Left ventricle myocardium inferior (tissue), 1 donor: ENCODE data around the gene AP1M2. TPM values are rescaled to one million over a fixed set of nuclear protein-coding genes. Genes with fewer than 3 reads are reported as not detected.

Experiments used
- DNase-seq: peaks from one replicate; pipeline ENCODE4 v3.0.0-alpha.2; 2020
- H3K27ac ChIP-seq: fragments of 200-600 bp; replicated peaks from 2 replicates; pipeline ENCODE4 v1.8.0; 2021
- H3K27me3 ChIP-seq: fragments of 200-600 bp; 2 replicates; pipeline ENCODE4 v1.8.0; 2021; ENCODE audit warnings: low read depth
- H3K36me3 ChIP-seq: fragments of 200-600 bp; 2 replicates; pipeline ENCODE4 v1.8.0; 2021
- H3K4me1 ChIP-seq: fragments of 200-600 bp; 2 replicates; pipeline ENCODE4 v1.8.0; 2021
- H3K4me3 ChIP-seq: fragments of 200-600 bp; 2 replicates; pipeline ENCODE4 v1.8.0; 2021; ENCODE audit warnings: mild to moderate bottlenecking, moderate library complexity
- H3K9me3 ChIP-seq: fragments of 200-600 bp; replicated peaks from 2 replicates; pipeline ENCODE4 v1.8.0; 2021
- CTCF ChIP-seq: fragments of 200-600 bp; IDR thresholded peaks from 2 replicates; pipeline ENCODE4 v1.8.0; 2021; ENCODE audit warnings: antibody characterized with exemption, mild to moderate bottlenecking, borderline replicate concordance
- intact Hi-C: fragments of 100-400 bp; cut with micrococcal nuclease; formaldehyde crosslinking; loops from one replicate; pipeline ENCODE4 v1.11.0; 2022
- total RNA-seq: library from RNA; stranded (reverse); fragmentation: NEBNext Ultra II Directional; extraction: Animal tissue kit (Norgen Biotek cat#: 25700); gene quantifications from one replicate; pipeline ENCODE4 v1.2.1, GENCODE V29; 2021
- donor health status: DM: no; HTN: yes; CAD: no; lungs with severe emphysema.

Gene AP1M2
- total RNA-seq, 1 donor from 2014 or later: not detected

GRCh38 chr19:10618846-10619245 is 31.7 kb upstream of the AP1M2 start:
- intact Hi-C loops: no loop called here

DNA sequence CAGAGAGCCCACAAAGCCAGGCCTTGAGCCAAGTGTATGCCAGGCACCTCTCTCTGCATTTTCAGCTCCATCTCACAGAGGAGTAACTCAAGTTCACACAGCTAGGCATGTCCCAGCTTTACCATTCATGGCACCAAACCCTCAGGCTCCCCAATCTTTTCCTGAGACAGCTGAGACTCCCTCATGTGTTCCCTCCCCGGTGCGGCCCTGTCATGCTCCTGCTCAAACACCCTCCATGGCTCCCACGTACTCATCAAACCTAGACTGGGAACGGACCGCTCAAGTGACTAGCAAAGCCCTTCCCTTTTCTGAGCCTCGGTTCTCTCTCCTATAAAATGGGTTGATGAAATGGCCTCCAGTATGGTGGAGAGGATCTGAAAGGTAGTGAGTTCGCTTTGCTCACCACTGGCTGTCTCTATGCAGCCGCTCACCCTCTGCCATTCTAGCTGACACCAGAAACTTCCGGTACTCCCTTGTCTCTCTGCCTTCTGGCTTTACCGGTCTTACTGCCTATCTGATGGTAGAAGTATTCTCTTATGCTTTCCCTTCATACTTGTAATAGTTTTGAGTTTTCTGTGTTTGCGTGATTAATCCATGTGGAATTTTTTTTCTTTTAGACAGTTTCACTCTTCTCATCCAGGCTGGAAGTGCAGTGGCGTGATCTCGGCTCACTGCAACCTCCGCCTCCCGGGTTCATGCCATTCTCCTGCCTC is 30.5 kb upstream of the AP1M2 start:
- Histone ChIP-seq H3K27ac (peak overlapping the region; percentile 33), H3K27me3 (no peaks in the 10 kb centered on the region), H3K9me3 (no peaks in the 10 kb centered on the region), H3K4me1 (peaks cover 47% of the 10 kb centered on the region), H3K36me3 (no peaks in the 10 kb centered on the region), H3K4me3 (no peak overlapping the region)
- no peak for TF ChIP-seq CTCF
- DNase-seq: no peak
- intact Hi-C loops: no loop called here

More at GRCh38 chr19:10618846-10619245, 31.7 kb upstream of the AP1M2 start:
- DNase-seq: no peak
- Histone ChIP-seq H3K36me3 (no peaks in the 10 kb centered on the region), H3K27me3 (no peaks in the 10 kb centered on the region), H3K27ac (no peak overlapping the region), H3K4me3 (no peak overlapping the region), H3K9me3 (no peaks in the 10 kb centered on the region), H3K4me1 (peaks cover 45% of the 10 kb centered on the region)
- TF ChIP-seq CTCF: no peak

DNA sequence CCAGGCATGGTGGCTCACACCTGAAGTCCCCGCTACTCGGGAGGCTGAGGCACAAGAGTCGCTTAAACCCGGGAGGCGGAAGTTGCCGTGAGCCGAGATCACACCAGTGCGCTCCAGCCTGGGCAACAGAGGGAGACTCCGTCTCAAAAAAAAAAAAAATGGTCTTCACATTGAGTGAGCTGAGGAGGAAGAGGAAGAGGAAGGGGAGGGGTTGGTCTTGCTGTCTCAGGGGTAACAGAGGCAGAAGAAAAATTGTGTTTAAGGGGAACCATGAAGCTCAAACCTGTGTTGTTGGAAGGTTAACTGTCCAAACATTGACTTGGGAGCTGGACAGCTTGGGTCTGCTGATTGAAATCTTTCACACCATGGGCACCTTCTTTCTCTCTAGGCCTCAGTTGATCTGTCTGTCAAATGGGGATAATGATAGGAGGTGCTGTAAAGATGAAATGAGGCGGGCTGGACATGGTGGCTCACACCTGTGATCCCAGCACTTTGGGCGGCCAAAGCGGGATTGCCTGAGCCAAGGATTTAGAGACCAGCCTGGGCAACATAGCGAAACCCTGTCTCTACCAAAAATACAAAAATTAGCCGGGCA is 28.4 kb upstream of the AP1M2 start:
- Histone ChIP-seq H3K27ac (peak overlapping the region; percentile 38), H3K9me3 (no peaks in the 10 kb centered on the region), H3K4me1 (peaks cover 59% of the 10 kb centered on the region), H3K36me3 (no peaks in the 10 kb centered on the region), H3K4me3 (no peak overlapping the region), H3K27me3 (no peaks in the 10 kb centered on the region)
- DNase-seq: no peak
- no peak for TF ChIP-seq CTCF
- intact Hi-C loops: no loop called here

DNA sequence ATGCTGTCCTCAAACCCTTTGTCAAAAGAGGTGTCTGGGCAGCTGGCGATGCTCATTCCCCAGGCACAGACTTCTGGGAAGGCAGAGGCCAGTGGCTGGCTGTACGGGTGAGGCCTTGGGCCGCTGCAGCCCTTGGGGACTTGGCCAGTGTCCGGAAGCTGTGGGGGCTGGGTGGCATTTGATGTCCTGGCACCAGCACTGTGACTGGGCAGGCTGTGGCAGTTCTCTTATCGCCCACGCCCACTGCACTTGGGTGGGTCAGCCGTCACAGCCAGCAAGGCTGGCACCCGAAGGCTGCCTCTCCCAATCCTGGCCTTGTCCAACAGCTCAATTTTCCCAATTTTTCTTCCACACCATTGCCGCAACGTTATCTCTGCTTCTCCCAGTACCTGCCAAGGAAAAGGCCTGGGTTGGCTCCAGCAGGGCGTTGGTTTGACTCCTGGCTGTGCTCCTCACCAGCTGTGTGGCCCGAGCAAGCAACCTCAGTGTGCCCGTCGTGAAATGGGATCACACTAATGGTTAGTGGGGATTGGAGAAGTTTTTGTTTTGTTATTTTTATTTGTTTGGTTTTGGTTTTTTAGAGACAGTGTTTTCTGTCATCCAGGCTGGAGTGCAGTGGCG is 25.5 kb upstream of the AP1M2 start:
- Histone ChIP-seq H3K4me1 (peaks cover 59% of the 10 kb centered on the region), H3K27me3 (no peaks in the 10 kb centered on the region), H3K4me3 (peak overlapping the region; percentile 35), H3K36me3 (no peaks in the 10 kb centered on the region), H3K27ac (peak overlapping the region; percentile 87), H3K9me3 (no peaks in the 10 kb centered on the region)
- peak; percentile 87 for DNase-seq
- intact Hi-C loops: no loop called here
- no peak for TF ChIP-seq CTCF

DNA sequence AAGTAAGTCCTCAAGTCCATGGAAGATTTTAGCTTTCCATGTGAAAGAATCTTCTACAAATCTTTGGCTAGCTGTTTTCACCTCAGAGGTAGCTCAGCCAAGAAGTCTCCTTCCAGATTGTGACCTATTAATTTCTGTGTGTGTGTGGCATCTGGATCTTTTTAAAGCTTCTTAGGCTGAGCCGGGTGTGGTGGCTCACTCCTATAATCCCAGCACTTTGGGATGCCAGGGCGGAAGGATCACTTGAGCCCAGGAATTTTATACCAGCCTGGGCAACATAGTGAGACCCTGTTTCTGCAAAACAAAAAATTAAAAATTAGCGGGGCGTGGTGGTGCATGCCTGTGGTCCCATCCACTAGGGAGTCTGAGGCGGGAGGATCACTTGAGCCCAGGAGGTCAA is 24.8 kb upstream of the AP1M2 start:
- no peaks in the 10 kb centered on the region for H3K9me3 ChIP-seq
- TF ChIP-seq CTCF: no peak
- peaks cover 53% of the 10 kb centered on the region for H3K4me1 ChIP-seq
- DNase-seq: no peak
- peak overlapping the region; percentile 87 for H3K27ac ChIP-seq
- intact Hi-C loops: no loop called here
- no peaks in the 10 kb centered on the region for H3K36me3 ChIP-seq
- no peaks in the 10 kb centered on the region for H3K27me3 ChIP-seq
- H3K4me3 ChIP-seq: peak overlapping the region; percentile 35
